DOHH2 (cell line): ENCODE results near the gene CD8B.

ENCODE experiments used
- EZH2phosphoT487 ChIP-seq: fragments of 200-600 bp; sonication (generic); IDR thresholded peaks from 2 replicates; pipeline ENCODE4 v1.6.1; 2017; ENCODE audit warnings: borderline replicate concordance, mild to moderate bottlenecking, antibody characterized with exemption, low read length, moderate library complexity, mixed read lengths
- TF ChIP-seq, protein P1 (sequence below): fragments of 200-600 bp; sonication (generic); IDR thresholded peaks from one replicate; pipeline ENCODE4 v1.5.1; 2014; ENCODE audit warnings: antibody characterized with exemption, mild to moderate bottlenecking, low read depth, low read length; ENCODE audit not compliant: poor library complexity, severe bottlenecking

DNA sequence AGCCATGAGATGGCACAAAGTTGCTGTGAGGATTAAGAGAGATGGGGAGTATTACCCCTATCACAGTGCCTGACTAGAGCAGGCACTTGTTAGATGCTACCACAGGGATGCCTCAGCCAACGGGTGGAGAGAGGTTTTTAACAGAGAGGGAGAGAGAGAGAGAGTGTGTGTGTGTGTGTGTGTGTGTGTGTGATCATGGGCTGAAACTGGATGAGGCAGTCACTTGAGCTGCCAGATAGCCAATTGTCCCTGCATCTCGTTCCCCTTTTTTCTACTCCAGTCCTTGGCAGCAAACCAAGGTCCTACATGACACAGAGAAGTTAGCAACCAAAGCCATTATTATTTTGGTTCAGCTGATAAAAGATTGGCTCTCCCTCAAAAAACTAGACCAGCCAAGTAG is 74.0 kb downstream of the CD8B start:
- TF ChIP-seq, protein P1, sequence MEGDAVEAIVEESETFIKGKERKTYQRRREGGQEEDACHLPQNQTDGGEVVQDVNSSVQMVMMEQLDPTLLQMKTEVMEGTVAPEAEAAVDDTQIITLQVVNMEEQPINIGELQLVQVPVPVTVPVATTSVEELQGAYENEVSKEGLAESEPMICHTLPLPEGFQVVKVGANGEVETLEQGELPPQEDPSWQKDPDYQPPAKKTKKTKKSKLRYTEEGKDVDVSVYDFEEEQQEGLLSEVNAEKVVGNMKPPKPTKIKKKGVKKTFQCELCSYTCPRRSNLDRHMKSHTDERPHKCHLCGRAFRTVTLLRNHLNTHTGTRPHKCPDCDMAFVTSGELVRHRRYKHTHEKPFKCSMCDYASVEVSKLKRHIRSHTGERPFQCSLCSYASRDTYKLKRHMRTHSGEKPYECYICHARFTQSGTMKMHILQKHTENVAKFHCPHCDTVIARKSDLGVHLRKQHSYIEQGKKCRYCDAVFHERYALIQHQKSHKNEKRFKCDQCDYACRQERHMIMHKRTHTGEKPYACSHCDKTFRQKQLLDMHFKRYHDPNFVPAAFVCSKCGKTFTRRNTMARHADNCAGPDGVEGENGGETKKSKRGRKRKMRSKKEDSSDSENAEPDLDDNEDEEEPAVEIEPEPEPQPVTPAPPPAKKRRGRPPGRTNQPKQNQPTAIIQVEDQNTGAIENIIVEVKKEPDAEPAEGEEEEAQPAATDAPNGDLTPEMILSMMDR: no peak
- TF ChIP-seq EZH2phosphoT487: no peak
